Measurements from ENCODE around the gene LRRK1. TPM values are rescaled to one million over a fixed set of nuclear protein-coding genes. Genes with fewer than 3 reads are reported as not detected.

Gene LRRK1
- total and polyA plus RNA-seq, 2 of the 4 experiments (the other 2 are of a cell fraction) = 3.0 to 5.8 TPM

GRCh38 chr15:101027273-101027901 is 108.2 kb downstream of the LRRK1 start:
- Histone ChIP-seq H2AK5ac (ENCODE audit: low read depth, low read length) (no peak overlapping the region), H3K4me3 (ENCODE audit: insufficient read depth, low read depth, low read length) (no peak overlapping the region), H3K14ac (replicated peaks; ENCODE audit: low read depth, low read length) (no peak overlapping the region), H3K9ac (ENCODE audit: low read depth, low read length) (no peak overlapping the region), H4K5ac (ENCODE audit: low read depth, low read length) (no peak overlapping the region), H2BK15ac (ENCODE audit: low read depth, low read length) (no peak overlapping the region), H4K20me1 (ENCODE audit: insufficient read depth, low read length) (no peaks in the 10 kb centered on the region), H3K23ac (ENCODE audit: low read depth, low read length) (no peak overlapping the region), H2BK120ac (ENCODE audit: low read depth, low read length) (no peak overlapping the region), H3K9me1 (ENCODE audit: insufficient read depth, low read length) (no peaks in the 10 kb centered on the region), H2AFZ (replicated peaks; ENCODE audit: low read length, poor library complexity) (no peak overlapping the region), H2AK9ac (replicated peaks; ENCODE audit: low read depth, low read length, poor library complexity) (no peak overlapping the region), H3K27me3 (ENCODE audit: control insufficient read depth, insufficient read depth, low read length) (no peaks in the 10 kb centered on the region), H3K56ac (ENCODE audit: extremely low read depth, insufficient read depth, low read length) (no peak overlapping the region), H4K91ac (ENCODE audit: insufficient read depth, low read depth, low read length) (no peak overlapping the region), H3K9me3 (ENCODE audit: control insufficient read depth, insufficient read depth, low read length) (no peaks in the 10 kb centered on the region), H3K4ac (ENCODE audit: low read depth, low read length) (no peak overlapping the region), H4K8ac (ENCODE audit: low read depth in 2 of 2, low read length in 2 of 2) (no peak overlapping the region), H3K36me3 (ENCODE audit: control insufficient read depth, insufficient read depth, low read length) (peaks cover 10% of the 10 kb centered on the region; the same call in 1 of the 2 replicates), H3K27ac (ENCODE audit: insufficient read depth, low read length) (no peak overlapping the region), H3K4me2 (ENCODE audit: low read depth, low read length) (no peak overlapping the region), H3K4me1 (ENCODE audit: control insufficient read depth, insufficient read depth, low read length) (peaks cover 14% of the 10 kb centered on the region), H2BK5ac (ENCODE audit: low read depth, low read length, poor library complexity, severe bottlenecking) (no peak overlapping the region), H3K18ac (ENCODE audit: low read depth, low read length) (no peak overlapping the region), H2BK20ac (ENCODE audit: low read depth, low read length) (no peak overlapping the region), H3K79me1 (ENCODE audit: low read depth in 1 of 2, low read length in 2 of 2) (no peaks in the 10 kb centered on the region)
- ChIA-PET POLR2A (ENCODE audit: unreplicated experiment) (no interaction called here), CTCF (no interaction called here)
- no TSS peak for BruUV-seq (replicated peaks)
- WGBS, 2 experiments (ENCODE audit: extremely low coverage in 2 of 2, insufficient read length in 1 of 2) = 94% methylated on average over 7 of the region's 25 CpGs; no CpG with 5 or more reads in 1 of the 2 experiments
- TF ChIP-seq, protein P1, sequence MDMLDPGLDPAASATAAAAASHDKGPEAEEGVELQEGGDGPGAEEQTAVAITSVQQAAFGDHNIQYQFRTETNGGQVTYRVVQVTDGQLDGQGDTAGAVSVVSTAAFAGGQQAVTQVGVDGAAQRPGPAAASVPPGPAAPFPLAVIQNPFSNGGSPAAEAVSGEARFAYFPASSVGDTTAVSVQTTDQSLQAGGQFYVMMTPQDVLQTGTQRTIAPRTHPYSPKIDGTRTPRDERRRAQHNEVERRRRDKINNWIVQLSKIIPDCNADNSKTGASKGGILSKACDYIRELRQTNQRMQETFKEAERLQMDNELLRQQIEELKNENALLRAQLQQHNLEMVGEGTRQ (IDR thresholded peaks at IDR 0.05; ENCODE audit: low read depth, low read length) = no peak
- TF ChIP-seq ELK1 (IDR thresholded peaks at IDR 0.05; ENCODE audit: borderline replicate concordance, low read depth, low read length) = no peak
- in situ Hi-C loops (cut with MboI; ENCODE audit: low sequenced_read_pairs) = no loop called here
- DNase-seq (no peak), ATAC-seq (ENCODE audit: low read depth) (no peak)
- dilution Hi-C loops (cut with HindIII; ENCODE audit: low sequenced_read_pairs, unreplicated experiment) = no loop called here
- intact Hi-C loops (cut with micrococcal nuclease) = no loop called here
